Measurements from ENCODE around the gene IRGQ.

DNA sequence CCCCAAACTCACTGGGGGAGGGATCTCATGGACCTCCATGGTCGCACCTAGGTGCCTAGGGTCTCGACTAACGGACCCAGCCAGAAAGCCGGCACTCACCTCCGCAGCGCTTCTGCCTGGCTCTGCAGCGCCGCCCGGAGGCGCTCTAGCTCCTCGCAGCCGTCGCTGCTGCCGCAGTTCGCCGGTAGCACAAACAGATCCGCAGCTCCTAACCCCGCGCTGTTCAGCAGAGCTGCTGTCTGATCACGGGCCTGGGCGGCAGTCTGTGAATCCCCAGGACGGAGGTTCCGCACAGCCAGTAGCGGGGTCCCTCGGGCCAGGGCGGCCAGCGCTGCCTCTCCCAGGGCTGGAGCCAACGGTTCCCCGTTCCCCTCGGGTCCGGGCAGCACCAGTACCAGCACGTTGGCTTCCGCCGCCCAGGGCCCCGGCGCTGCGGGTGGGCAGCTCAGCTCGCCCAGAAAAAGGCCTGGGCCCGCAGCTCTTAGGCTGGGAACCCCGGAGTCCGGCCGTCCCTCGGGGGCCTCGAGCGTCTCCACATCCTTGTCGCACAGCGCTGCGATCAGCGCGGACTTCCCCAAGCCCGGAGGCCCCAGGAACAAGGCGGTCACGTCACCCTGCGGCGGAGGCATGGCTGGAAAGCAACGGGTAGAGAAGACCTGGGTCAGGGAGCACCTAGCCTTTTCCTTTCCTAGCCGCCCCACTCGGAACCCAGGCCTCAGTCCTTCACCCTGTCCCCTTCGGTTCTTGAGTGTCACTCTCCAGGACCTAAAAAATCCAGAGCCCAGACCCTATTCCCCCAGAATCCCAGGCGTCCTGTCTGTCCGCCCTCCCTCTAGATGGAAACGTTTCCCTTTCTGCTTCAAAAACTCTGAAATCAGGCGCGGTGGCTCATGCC lies 977 bp downstream of the IRGQ start:
- TF ChIP-seq EZH2 (IDR thresholded peaks at IDR 0.05; ENCODE audit: insufficient read depth, poor library complexity, severe bottlenecking) (no peak), EZH2phosphoT487 (IDR thresholded peaks at IDR 0.05; ENCODE audit: insufficient read depth, low read depth) (no peak)

Data from GM23248 (cell line).